Measurements from ENCODE around the gene RASGRP4. TPM values are rescaled to one million over a fixed set of nuclear protein-coding genes. Genes with fewer than 3 reads are reported as not detected.
A peak's percentile ranks its signal among the peaks of the same experiment; 100 is the strongest.
"Not testable (repeated sequence)": the region's sequence is repeated elsewhere in the genome, so short reads cannot be mapped to it uniquely, and the experiment has no call there.

RASGRP4 gene
- total RNA-seq, 5 donors from 2014 or later (not counting 1 experiment from before 2014, with no cell fraction given) = 0.09 to 0.70 (median 0.26) TPM

DNA sequence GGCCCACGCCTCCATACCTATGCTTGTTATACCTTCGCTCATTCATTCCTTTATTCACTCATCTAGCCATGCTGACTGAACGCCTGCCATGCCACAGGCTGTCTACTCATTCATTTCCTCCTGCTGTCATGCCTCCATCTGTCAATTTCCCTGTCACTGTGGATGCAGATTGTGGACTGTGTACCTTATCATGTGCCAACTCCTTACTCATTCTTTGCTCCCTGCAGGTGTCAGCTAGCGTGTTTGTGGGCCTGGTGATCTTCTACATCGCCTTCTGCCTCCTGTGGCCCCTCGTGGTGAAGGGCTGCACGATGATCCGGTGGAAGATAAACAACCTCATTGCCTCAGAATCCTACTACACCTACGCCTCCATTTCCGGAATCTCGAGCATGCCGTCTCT lies 55.7 kb downstream of the RASGRP4 start:
- POLR2A ChIA-PET = no interaction called here
- H3K36me3 Mint-ChIP-seq = peaks cover 8% of the 10 kb centered on the region

DNA sequence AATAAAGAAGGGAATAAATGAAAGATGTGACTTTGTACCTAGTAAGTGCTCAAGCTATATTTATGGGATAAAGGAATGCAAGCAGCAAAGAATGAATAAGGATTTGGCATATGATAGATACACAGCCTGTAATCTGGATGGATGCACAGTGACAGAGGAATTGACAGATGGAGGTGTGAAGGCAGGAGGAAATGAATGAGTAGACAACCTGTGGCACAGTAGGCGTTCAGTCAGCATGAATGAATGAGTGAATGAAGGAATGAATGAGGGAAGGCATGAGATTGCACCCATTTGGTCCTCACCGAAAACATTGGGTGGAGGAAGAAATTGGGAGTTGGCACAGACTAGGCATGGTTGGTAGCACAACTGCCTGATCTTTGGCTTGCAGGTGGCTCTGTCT lies 56.4 kb downstream of the RASGRP4 start:
- H3K9me3 ChIP-seq = no peaks in the 10 kb centered on the region
- ChIA-PET POLR2A (interaction anchor here in 1 of 2 donors (0.7 kb wide), 1 partner anchor 532 kb away, joined by 5 read pairs; no protein-coding TSS in a partner anchor), CTCF (no interaction called here)
- Mint-ChIP-seq H3K4me1 (peaks cover 4 to 7% (median 5%) of the 10 kb centered on the region in 3 donors), H3K27ac (no peak overlapping the region), H3K9me3 (no peaks in the 10 kb centered on the region), H3K36me3 (peaks cover under 1% of the 10 kb centered on the region), H3K4me3 (no peak overlapping the region), H3K27me3 (peaks cover 14 to 19% of the 10 kb centered on the region in 2 donors)
- DNase-seq (no peak), ATAC-seq (replicated peaks in 1 of 4) (no peak)
- H3K27me3 ChIP-seq (replicated peaks in 1 of 2; ENCODE audit: control insufficient read depth in 2 of 2, extremely low read depth in 1 of 2, insufficient read depth in 2 of 2, low read length in 1 of 2) = peaks cover 0 to 44% of the 10 kb centered on the region in 2 experiments
- no peaks in the 10 kb centered on the region for H3K36me3 ChIP-seq (ENCODE audit: control insufficient read depth in 2 of 2, extremely low read depth in 1 of 2, insufficient read depth in 1 of 2, low read length in 1 of 2)
- WGBS (ENCODE audit: insufficient coverage) = 80% methylated on average over 2 of the region's 2 CpGs
- H3K4me3 ChIP-seq (ENCODE audit: control insufficient read depth in 1 of 2, extremely low read depth in 1 of 2, low read length in 1 of 2) = no peak overlapping the region
- no peak overlapping the region for H3K27ac ChIP-seq (ENCODE audit: low read length)
- peaks cover 3 to 7% of the 10 kb centered on the region in 2 experiments for H3K4me1 ChIP-seq (ENCODE audit: control insufficient read depth in 1 of 2, extremely low read depth in 1 of 2, insufficient read depth in 2 of 2, low read length in 2 of 2)

More for the DNA sequence above, 55.7 kb downstream of the RASGRP4 start:
- Histone ChIP-seq H3K27ac (ENCODE audit: low read length) (no peak overlapping the region), H3K36me3 (ENCODE audit: control insufficient read depth in 2 of 2, extremely low read depth in 1 of 2, insufficient read depth in 1 of 2, low read length in 1 of 2) (no peaks in the 10 kb centered on the region), H3K4me1 (ENCODE audit: control insufficient read depth in 1 of 2, extremely low read depth in 1 of 2, insufficient read depth in 2 of 2, low read length in 2 of 2) (peaks cover 7 to 11% of the 10 kb centered on the region in 2 experiments), H3K4me3 (ENCODE audit: control insufficient read depth in 1 of 2, extremely low read depth in 1 of 2, low read length in 1 of 2) (no peak overlapping the region), H3K9me3 (no peaks in the 10 kb centered on the region), H3K27me3 (replicated peaks in 1 of 2; ENCODE audit: control insufficient read depth in 2 of 2, extremely low read depth in 1 of 2, insufficient read depth in 2 of 2, low read length in 1 of 2) (peaks cover 0 to 37% of the 10 kb centered on the region in 2 experiments)
- Mint-ChIP-seq H3K9me3 (no peaks in the 10 kb centered on the region), H3K27me3 (peaks cover 14 to 19% of the 10 kb centered on the region in 2 donors), H3K4me1 (peaks cover 11 to 14% (median 12%) of the 10 kb centered on the region in 3 donors), H3K4me3 (no peak overlapping the region), H3K27ac (no peak overlapping the region)
- CTCF ChIA-PET = no interaction called here
- 82% methylated on average over 11 of the region's 12 CpGs for WGBS (ENCODE audit: insufficient coverage)
- no peak for DNase-seq
- no peak for ATAC-seq (replicated peaks in 1 of 4)

DNA sequence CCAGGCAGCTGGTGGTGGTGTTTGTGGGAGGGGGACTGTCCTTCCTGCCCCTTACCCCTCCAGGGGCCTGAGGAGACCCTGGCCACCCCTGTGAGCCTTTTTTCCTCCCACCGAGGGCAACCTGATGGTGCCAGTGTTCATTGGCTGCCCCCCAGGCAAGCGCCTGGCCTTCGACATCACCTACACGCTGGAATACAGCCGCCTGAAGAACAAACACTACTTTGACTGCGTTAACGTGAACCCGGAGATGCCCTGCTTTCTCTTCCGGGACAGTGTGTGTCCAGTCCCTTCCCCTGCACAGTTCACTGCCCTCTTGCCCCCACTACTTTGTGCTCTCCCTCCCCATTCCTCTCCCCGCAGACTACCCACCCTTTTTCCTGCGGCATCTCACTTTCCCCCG lies 59.0 kb downstream of the RASGRP4 start:
- Histone ChIP-seq H3K4me3 (ENCODE audit: control insufficient read depth in 1 of 2, extremely low read depth in 1 of 2, low read length in 1 of 2) (no peak overlapping the region), H3K27ac (ENCODE audit: low read length) (no peak overlapping the region), H3K4me1 (ENCODE audit: control insufficient read depth in 1 of 2, extremely low read depth in 1 of 2, insufficient read depth in 2 of 2, low read length in 2 of 2) (peaks cover 4 to 13% of the 10 kb centered on the region in 2 experiments), H3K36me3 (ENCODE audit: control insufficient read depth in 2 of 2, extremely low read depth in 1 of 2, insufficient read depth in 1 of 2, low read length in 1 of 2) (no peaks in the 10 kb centered on the region), H3K9me3 (no peaks in the 10 kb centered on the region), H3K27me3 (replicated peaks in 1 of 2; ENCODE audit: control insufficient read depth in 2 of 2, extremely low read depth in 1 of 2, insufficient read depth in 2 of 2, low read length in 1 of 2) (peaks cover 0 to 54% of the 10 kb centered on the region in 2 experiments)
- no peak for DNase-seq
- Mint-ChIP-seq H3K4me3 (no peak overlapping the region), H3K9me3 (no peaks in the 10 kb centered on the region), H3K27ac (no peak overlapping the region), H3K4me1 (peaks cover 0 to 6% (median 0%) of the 10 kb centered on the region in 3 donors), H3K36me3 (no peaks in the 10 kb centered on the region), H3K27me3 (peaks cover 14 to 19% of the 10 kb centered on the region in 2 donors)
- CTCF ChIA-PET = no interaction called here
- POLR2A ChIA-PET = interaction anchor here in 1 of 2 donors (0.5 kb wide), 1 partner anchor 1403 kb away, joined by 3 read pairs; no protein-coding TSS in a partner anchor
- no peak for ATAC-seq (replicated peaks in 1 of 4)
- WGBS (ENCODE audit: insufficient coverage) = 89% methylated on average over 12 of the region's 12 CpGs

- DNase-seq; H3K9me3 ChIP-seq; ATAC-seq (replicated peaks in 1 of 4); H3K27ac ChIP-seq (ENCODE audit: low read length); POLR2A ChIA-PET; H3K36me3 Mint-ChIP-seq; H3K36me3 ChIP-seq (ENCODE audit: control insufficient read depth in 2 of 2, extremely low read depth in 1 of 2, insufficient read depth in 1 of 2, low read length in 1 of 2); H3K9me3 Mint-ChIP-seq; H3K27ac Mint-ChIP-seq; CTCF ChIA-PET: not testable (repeated sequence)
- WGBS (ENCODE audit: insufficient coverage) = 70% methylated on average over 2 of the region's 16 CpGs
- Histone ChIP-seq H3K4me3 (ENCODE audit: control insufficient read depth in 1 of 2, extremely low read depth in 1 of 2, low read length in 1 of 2) (peak overlapping the region; percentile 63 to 80), H3K4me1 (ENCODE audit: control insufficient read depth in 1 of 2, extremely low read depth in 1 of 2, insufficient read depth in 2 of 2, low read length in 2 of 2) (peaks cover 6 to 23% of the 10 kb centered on the region in 2 experiments), H3K27me3 (replicated peaks in 1 of 2; ENCODE audit: control insufficient read depth in 2 of 2, extremely low read depth in 1 of 2, insufficient read depth in 2 of 2, low read length in 1 of 2) (peaks cover 0 to 71% of the 10 kb centered on the region in 2 experiments)
- Mint-ChIP-seq H3K4me3 (peak overlapping the region; percentile 39 to 80 (median 57)), H3K27me3 (peaks cover 12 to 25% of the 10 kb centered on the region in 2 donors), H3K4me1 (peaks cover 7 to 17% (median 14%) of the 10 kb centered on the region in 3 donors)
Observed at GRCh38 chr19:38362946-38363688, 62.9 kb downstream of the RASGRP4 start.

- ChIA-PET CTCF (interaction anchor here (0.6 kb wide), 2 partner anchors 437 to 921 kb away, joined by 3 read pairs; no protein-coding TSS in a partner anchor), POLR2A (no interaction called here)
- Mint-ChIP-seq H3K27me3 (peaks cover 12 to 19% of the 10 kb centered on the region in 2 donors), H3K4me1 (peaks cover 7 to 17% (median 14%) of the 10 kb centered on the region in 3 donors), H3K4me3 (peak overlapping the region; percentile 80 to 82 (median 81)), H3K36me3 (no peaks in the 10 kb centered on the region), H3K27ac (no peak overlapping the region), H3K9me3 (no peaks in the 10 kb centered on the region)
- no peaks in the 10 kb centered on the region for H3K9me3 ChIP-seq
- WGBS (ENCODE audit: insufficient coverage) = 3% methylated on average over 60 of the region's 68 CpGs
- no peaks in the 10 kb centered on the region for H3K36me3 ChIP-seq (ENCODE audit: control insufficient read depth in 2 of 2, extremely low read depth in 1 of 2, insufficient read depth in 1 of 2, low read length in 1 of 2)
- H3K27ac ChIP-seq (ENCODE audit: low read length) = no peak overlapping the region
- peaks cover 6 to 23% of the 10 kb centered on the region in 2 experiments for H3K4me1 ChIP-seq (ENCODE audit: control insufficient read depth in 1 of 2, extremely low read depth in 1 of 2, insufficient read depth in 2 of 2, low read length in 2 of 2)
- DNase-seq (peak in 29 of 35 experiments; percentile 15 to 63 (median 38)), ATAC-seq (replicated peaks in 1 of 4) (peak; percentile 64 to 67 (median 65))
- H3K4me3 ChIP-seq (ENCODE audit: control insufficient read depth in 1 of 2, extremely low read depth in 1 of 2, low read length in 1 of 2) = peak overlapping the region; percentile 63 to 80
- peaks cover 0 to 63% of the 10 kb centered on the region in 2 experiments for H3K27me3 ChIP-seq (replicated peaks in 1 of 2; ENCODE audit: control insufficient read depth in 2 of 2, extremely low read depth in 1 of 2, insufficient read depth in 2 of 2, low read length in 1 of 2)
Observed at GRCh38 chr19:38362076-38362945, 63.7 kb downstream of the RASGRP4 start.

- Histone ChIP-seq H3K4me3 (ENCODE audit: control insufficient read depth in 1 of 2, extremely low read depth in 1 of 2, low read length in 1 of 2) (peak overlapping the region; percentile 52 to 63), H3K27ac (ENCODE audit: low read length) (no peak overlapping the region), H3K36me3 (ENCODE audit: control insufficient read depth in 2 of 2, extremely low read depth in 1 of 2, insufficient read depth in 1 of 2, low read length in 1 of 2) (no peaks in the 10 kb centered on the region), H3K4me1 (ENCODE audit: control insufficient read depth in 1 of 2, extremely low read depth in 1 of 2, insufficient read depth in 2 of 2, low read length in 2 of 2) (peaks cover 6 to 23% of the 10 kb centered on the region in 2 experiments), H3K9me3 (no peaks in the 10 kb centered on the region), H3K27me3 (replicated peaks in 1 of 2; ENCODE audit: control insufficient read depth in 2 of 2, extremely low read depth in 1 of 2, insufficient read depth in 2 of 2, low read length in 1 of 2) (peaks cover 0 to 60% of the 10 kb centered on the region in 2 experiments)
- Mint-ChIP-seq H3K36me3 (no peaks in the 10 kb centered on the region), H3K9me3 (no peaks in the 10 kb centered on the region), H3K4me1 (peaks cover 7 to 17% (median 14%) of the 10 kb centered on the region in 3 donors), H3K27ac (no peak overlapping the region), H3K27me3 (peaks cover 12 to 19% of the 10 kb centered on the region in 2 donors), H3K4me3 (peak overlapping the region; percentile 80 to 82 (median 81))
- under 1% methylated on average over 34 of the region's 37 CpGs for WGBS (ENCODE audit: insufficient coverage)
- ATAC-seq (replicated peaks in 1 of 4) = peak; percentile 64 to 81 (median 74)
- ChIA-PET CTCF (interaction anchor here (0.6 kb wide), 2 partner anchors 438 to 920 kb away, joined by 3 read pairs; no protein-coding TSS in a partner anchor), POLR2A (no interaction called here)
- peak in 28 of 35 experiments; percentile 8 to 66 (median 32) for DNase-seq
Observed at GRCh38 chr19:38361633-38362075, 64.4 kb downstream of the RASGRP4 start.

All from T-cell (primary cell).